Measurements from ENCODE around the gene CHRNA3.
"Not testable (repeated sequence)": the region's sequence is repeated elsewhere in the genome, so short reads cannot be mapped to it uniquely, and the experiment has no call there.

Gene CHRNA3

DNA sequence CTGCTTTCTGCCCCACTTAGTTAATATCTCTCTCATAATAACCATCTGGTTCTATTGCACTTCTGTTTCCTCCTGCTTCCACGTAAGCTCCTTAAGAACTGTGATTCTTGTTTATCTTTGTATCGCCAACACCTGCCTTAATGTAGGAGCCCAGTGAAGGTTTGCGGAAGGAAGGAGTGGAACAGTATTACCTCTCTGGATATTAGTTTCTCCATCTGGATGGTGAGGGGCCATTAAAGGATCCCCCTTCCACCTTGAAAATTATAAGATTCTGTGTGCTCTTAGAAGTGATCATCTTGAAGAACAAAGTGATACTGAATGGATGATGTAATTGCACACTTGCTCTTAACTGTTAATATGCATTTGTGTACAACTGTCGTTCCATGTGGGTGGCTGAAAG is 53.3 kb downstream of the CHRNA3 start:
- H3K36me3 Mint-ChIP-seq (ENCODE audit: low read depth): no peaks in the 10 kb centered on the region
- H3K4me1 Mint-ChIP-seq (ENCODE audit: low read depth): peaks cover 22% of the 10 kb centered on the region
- H3K9me3 Mint-ChIP-seq: no peaks in the 10 kb centered on the region
- peak overlapping the region; percentile 3 for H3K4me3 Mint-ChIP-seq
- no peak overlapping the region for H3K27ac Mint-ChIP-seq
- peaks cover 29% of the 10 kb centered on the region for H3K27me3 Mint-ChIP-seq (ENCODE audit: low read depth)

DNA sequence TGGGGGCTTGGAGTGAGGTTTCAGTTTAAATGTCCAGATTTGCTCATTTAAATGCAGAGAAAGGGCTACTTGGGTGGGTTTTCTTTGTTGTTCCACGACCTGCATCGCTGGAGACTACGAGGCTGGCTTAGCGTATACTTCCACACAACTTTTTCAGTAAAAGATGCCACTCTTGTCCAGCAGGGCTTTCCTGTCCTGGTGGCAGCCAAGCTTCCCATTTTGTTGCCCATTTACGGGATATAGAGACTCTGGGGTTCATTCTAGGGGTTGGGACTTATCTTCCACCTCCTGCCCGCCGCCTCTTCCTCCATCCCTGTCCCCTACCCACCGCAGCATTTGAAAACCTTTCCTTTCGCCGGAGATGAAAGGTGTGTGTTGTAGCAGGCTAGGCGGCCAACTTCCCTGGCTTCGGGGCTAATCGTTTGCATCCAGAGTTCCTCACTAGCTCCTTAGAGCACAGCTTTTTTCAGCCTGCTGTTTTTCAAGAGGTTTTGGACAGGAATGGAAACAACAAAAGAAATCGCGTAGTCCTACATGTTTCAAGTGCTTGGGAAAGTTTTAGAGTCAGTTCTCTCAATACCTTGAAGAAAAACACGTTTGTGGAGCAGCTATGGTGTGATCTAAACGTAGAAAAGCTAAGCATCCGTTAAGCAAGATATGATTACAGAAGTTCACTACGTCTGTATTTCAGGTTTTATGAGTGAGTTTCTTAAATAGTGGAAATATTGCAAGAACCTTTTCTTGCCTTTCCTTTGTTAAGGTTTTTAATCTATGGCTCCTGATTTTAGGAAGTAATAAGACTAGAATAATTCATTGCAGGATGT is 54.6 kb downstream of the CHRNA3 start:
- Mint-ChIP-seq H3K4me1 (ENCODE audit: low read depth) (peaks cover 22% of the 10 kb centered on the region), H3K4me3 (peak overlapping the region; percentile 79), H3K36me3 (ENCODE audit: low read depth) (peaks cover 2% of the 10 kb centered on the region), H3K27ac (no peak overlapping the region), H3K27me3 (ENCODE audit: low read depth) (peaks cover 29% of the 10 kb centered on the region), H3K9me3 (no peaks in the 10 kb centered on the region)

DNA sequence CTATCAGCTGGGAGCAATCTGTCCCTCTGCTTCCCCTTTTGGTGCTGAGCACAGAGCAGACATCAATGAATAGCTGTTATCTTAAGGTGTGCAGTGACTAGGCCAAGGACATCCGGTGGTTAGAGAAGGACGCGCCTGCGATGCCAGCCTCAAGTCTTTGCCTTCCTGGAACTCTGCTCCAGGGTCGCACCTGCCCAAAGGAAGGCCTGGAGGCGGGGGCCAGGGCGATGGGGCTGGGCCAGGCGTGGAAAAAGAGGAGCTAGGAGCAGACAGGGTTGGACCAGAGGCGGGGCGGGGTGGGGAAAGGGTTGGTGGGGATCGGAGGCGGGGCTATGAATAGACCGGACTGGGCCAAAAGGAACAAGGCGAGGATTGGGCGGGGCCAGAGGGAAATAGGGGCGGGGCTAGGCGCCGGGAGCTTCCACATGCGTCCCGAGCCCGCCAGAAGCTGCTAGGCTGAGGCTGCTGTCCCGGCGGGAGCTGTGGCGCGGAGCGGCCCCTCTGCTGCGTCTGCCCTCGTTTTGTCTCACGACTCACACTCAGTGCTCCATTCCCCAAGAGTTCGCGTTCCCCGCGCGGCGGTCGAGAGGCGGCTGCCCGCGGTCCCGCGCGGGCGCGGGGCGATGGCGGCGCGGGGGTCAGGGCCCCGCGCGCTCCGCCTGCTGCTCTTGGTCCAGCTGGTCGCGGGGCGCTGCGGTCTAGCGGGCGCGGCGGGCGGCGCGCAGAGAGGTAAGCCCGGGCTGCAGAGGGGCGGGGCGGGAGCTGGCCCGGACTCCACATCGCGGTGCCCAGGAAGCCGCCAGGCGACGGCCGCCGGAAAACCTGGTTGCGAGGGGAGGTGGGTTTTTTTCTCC is 55.5 kb downstream of the CHRNA3 start, which contains the start of gene CHRNA5:
Gene CHRNA5, plus strand, starts transcription at position 424 of the 854 bp plus-strand sequence. Its CDS starts 200 bp downstream, at position 624.
- Mint-ChIP-seq H3K27ac (no peak within 1 kb of the TSS), H3K27me3 (ENCODE audit: low read depth) (peaks cover 29% of the 10 kb centered on the region)

DNA sequence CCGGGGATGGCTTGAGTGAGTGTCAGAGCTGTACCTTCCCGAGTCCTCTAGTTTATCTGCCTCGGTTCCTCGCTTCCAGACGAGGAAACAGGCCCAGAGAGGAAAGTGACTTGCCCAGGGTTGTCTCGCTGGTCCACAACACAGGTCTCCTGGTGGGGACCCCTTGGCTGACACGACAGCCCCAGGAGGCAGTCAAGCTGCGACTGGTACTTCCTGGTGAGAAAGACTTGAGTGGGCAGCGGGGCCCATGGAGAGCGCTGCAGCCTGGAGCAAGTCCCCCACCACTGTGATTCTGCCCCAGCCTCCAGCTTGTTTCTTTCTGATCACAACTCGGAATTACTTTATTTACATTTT is 56.1 kb downstream of the CHRNA3 start:
- Mint-ChIP-seq H3K27me3 (ENCODE audit: low read depth) (peaks cover 29% of the 10 kb centered on the region), H3K4me1 (ENCODE audit: low read depth) (peaks cover 22% of the 10 kb centered on the region), H3K9me3 (no peaks in the 10 kb centered on the region), H3K27ac (no peak overlapping the region), H3K36me3 (ENCODE audit: low read depth) (peaks cover 2% of the 10 kb centered on the region), H3K4me3 (peak overlapping the region; percentile 84)

More for the DNA sequence above, 55.5 kb downstream of the CHRNA3 start, which contains the start of gene CHRNA5:
- peaks cover 22% of the 10 kb centered on the region for H3K4me1 Mint-ChIP-seq (ENCODE audit: low read depth)
- H3K36me3 Mint-ChIP-seq (ENCODE audit: low read depth): peaks cover 2% of the 10 kb centered on the region
- H3K9me3 Mint-ChIP-seq: no peaks in the 10 kb centered on the region
- H3K4me3 Mint-ChIP-seq: peak within 1 kb of the TSS; percentile 84

DNA sequence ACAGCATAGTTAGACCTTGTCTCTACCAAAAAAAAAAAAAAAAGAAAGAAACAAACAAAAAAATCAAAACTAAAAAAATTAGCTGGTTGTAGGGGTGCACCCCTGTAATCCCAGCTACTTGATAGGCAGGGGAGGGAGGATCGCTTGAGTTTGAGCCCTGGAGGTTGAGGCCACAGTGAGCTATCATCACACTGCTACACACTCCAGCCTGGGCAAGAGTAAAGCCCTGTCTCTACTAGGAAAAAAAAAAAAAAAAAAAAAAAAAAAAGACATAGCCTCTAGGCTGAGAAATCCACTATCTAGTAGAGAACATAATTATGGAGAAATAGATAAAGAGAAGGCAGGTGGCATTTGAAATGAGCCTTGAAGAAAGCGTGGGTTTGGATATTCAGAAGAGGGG is 57.7 kb downstream of the CHRNA3 start:
- Mint-ChIP-seq H3K36me3 (ENCODE audit: low read depth) (peaks cover 2% of the 10 kb centered on the region), H3K4me3 (no peak overlapping the region), H3K27ac (no peak overlapping the region), H3K4me1 (ENCODE audit: low read depth) (peaks cover 22% of the 10 kb centered on the region), H3K9me3 (no peaks in the 10 kb centered on the region), H3K27me3 (ENCODE audit: low read depth) (peaks cover 29% of the 10 kb centered on the region)

DNA sequence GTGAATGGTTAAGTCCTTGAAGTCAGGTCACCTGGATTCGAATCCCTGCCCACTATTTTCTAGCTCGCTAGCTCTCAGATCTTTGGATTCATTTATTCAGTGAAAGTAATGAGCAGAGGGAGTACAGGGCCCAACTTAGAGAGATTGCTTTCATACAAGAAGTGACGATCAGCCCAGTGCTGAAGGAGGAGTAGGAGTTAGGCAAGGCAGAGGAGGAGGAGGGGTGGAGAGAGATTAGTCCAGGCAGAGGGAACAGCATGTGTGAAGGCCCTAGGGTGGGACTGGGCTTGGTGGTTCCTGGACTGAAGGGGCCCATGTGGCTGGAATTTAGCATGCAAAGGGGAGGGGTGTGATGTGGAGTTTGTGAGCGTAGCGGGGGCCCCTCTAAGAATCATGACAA is 59.3 kb downstream of the CHRNA3 start:
- H3K4me3 Mint-ChIP-seq: no peak overlapping the region
- H3K27me3 Mint-ChIP-seq (ENCODE audit: low read depth): peaks cover 18% of the 10 kb centered on the region
- H3K27ac Mint-ChIP-seq: no peak overlapping the region
- peaks cover 2% of the 10 kb centered on the region for H3K36me3 Mint-ChIP-seq (ENCODE audit: low read depth)
- peaks cover 14% of the 10 kb centered on the region for H3K4me1 Mint-ChIP-seq (ENCODE audit: low read depth)
- no peaks in the 10 kb centered on the region for H3K9me3 Mint-ChIP-seq

DNA sequence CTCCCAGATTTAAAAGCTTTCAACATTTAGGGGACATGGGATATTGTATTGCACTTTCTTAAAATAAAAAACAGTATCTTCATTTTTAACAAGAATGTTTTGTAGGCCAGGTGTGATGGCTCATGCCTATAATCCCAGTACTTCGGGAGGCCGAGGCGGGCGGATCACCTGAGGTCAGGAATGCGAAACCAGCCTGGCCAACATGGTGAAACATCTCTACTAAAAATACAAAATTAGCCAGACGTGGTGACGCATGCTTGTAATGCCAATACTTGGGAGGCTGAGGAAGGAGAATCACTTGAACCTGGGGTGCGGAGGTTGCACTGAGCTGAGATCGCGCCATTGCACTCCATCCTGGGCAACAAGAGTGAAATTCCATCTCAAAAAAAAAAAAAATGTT is 60.6 kb downstream of the CHRNA3 start:
- H3K27ac Mint-ChIP-seq; H3K4me1 Mint-ChIP-seq (ENCODE audit: low read depth); H3K36me3 Mint-ChIP-seq (ENCODE audit: low read depth); H3K9me3 Mint-ChIP-seq; H3K4me3 Mint-ChIP-seq: not testable (repeated sequence)
- peaks cover 10% of the 10 kb centered on the region for H3K27me3 Mint-ChIP-seq (ENCODE audit: low read depth)

DNA sequence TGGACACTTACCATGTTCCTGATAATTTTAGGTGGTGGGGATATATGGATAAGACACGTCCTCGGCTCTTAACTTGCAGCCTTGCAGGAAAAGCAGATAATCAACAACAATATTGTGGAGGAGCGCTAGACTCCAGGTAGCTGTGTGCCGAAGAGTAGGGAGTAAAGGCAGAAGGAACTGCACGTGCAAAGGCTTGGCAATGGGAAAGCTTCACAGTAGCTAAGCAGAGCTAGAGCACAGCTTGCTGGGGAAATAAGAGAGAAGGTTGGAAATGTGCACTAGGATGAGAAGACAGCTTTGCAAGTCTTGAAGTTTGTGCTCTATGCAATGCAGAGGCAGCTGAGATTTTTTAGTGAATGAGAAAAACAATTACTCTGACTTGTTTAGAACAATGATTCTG is 68.2 kb downstream of the CHRNA3 start:
- H3K4me3 Mint-ChIP-seq: no peak overlapping the region
- no peaks in the 10 kb centered on the region for H3K9me3 Mint-ChIP-seq
- peaks cover 26% of the 10 kb centered on the region for H3K36me3 Mint-ChIP-seq (ENCODE audit: low read depth)
- no peaks in the 10 kb centered on the region for H3K4me1 Mint-ChIP-seq (ENCODE audit: low read depth)
- no peak overlapping the region for H3K27ac Mint-ChIP-seq
- no peaks in the 10 kb centered on the region for H3K27me3 Mint-ChIP-seq (ENCODE audit: low read depth)

DNA sequence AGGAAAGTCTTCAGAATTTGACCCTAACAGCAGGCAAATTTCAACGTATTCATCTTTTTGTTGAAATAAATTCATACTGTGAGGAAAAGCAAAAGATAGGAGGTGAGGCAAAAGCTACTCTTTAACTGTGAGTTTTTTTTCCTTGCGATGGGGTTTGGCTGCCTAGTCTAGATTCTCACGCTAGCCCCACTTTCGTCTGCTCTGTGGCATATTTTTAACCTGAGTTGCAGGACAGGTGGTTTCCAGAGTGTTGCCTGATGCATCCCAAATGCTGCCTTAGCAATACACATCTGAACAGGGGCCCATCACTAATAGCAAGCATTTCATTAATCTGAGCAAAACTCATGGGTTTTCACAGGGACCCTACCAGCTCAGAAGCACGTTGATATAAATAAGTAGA is 68.9 kb downstream of the CHRNA3 start:
- Mint-ChIP-seq H3K9me3 (no peaks in the 10 kb centered on the region), H3K4me1 (ENCODE audit: low read depth) (no peaks in the 10 kb centered on the region), H3K27me3 (ENCODE audit: low read depth) (no peaks in the 10 kb centered on the region), H3K36me3 (ENCODE audit: low read depth) (peaks cover 28% of the 10 kb centered on the region), H3K4me3 (no peak overlapping the region), H3K27ac (no peak overlapping the region)

DNA sequence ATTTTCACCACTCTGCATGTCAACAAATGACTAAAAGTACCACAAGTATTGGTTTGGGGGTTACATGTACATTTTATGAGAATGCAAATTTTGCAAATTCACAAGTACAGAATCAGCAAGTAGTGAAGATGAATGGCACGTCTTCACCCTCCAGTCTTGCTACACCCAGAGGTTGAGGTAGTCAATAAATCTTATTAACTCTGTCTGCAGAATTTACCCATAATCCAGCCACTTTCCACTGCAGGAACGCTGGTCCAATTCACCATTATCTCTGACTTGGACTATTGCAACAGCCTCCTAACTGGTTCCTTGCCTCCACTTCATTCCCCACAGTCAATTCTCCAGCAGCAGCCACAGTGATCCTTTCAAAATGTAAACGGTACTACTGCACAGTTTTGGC is 70.0 kb downstream of the CHRNA3 start:
- peaks cover 36% of the 10 kb centered on the region for H3K36me3 Mint-ChIP-seq (ENCODE audit: low read depth)
- H3K27ac Mint-ChIP-seq: no peak overlapping the region
- H3K9me3 Mint-ChIP-seq: no peaks in the 10 kb centered on the region
- no peaks in the 10 kb centered on the region for H3K27me3 Mint-ChIP-seq (ENCODE audit: low read depth)
- no peak overlapping the region for H3K4me3 Mint-ChIP-seq
- H3K4me1 Mint-ChIP-seq (ENCODE audit: low read depth): peaks cover 2% of the 10 kb centered on the region

DNA sequence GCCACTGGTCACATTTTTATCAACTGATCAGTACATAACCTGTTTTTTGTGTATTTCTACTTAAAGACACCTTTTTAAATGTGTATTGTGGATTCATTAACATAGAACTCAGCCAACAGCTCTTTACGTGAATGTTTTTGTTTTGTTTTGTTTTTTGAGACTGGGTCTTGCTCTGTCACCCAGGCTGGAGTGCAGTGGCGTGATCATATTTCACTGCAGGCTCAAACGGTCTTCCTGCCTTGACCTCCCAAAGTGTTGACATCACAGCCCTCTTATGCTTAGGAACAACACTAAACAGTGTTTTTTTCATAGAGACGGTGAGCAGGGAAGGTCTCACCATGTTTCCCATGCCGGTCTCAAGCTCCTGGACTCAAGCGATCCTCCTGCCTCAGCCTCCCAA is 70.6 kb downstream of the CHRNA3 start:
- H3K36me3 Mint-ChIP-seq (ENCODE audit: low read depth): peaks cover 43% of the 10 kb centered on the region
- H3K9me3 Mint-ChIP-seq: no peaks in the 10 kb centered on the region
- H3K4me3 Mint-ChIP-seq: no peak overlapping the region

More for the DNA sequence above, 70.6 kb downstream of the CHRNA3 start:
- H3K27me3 Mint-ChIP-seq (ENCODE audit: low read depth): no peaks in the 10 kb centered on the region
- H3K27ac Mint-ChIP-seq: no peak overlapping the region
- H3K4me1 Mint-ChIP-seq (ENCODE audit: low read depth): peaks cover 2% of the 10 kb centered on the region
